GM12878 (cell line): ENCODE data around the gene RNF126.

Experiments used
- PBX3 ChIP-seq: IDR thresholded peaks from 2 replicates; pipeline ENCODE4 v1.6.1; 2011; ENCODE audit warnings: mild to moderate bottlenecking, low read depth, low read length, moderate library complexity; ENCODE audit not compliant: insufficient replicate concordance
- POLR2A ChIP-seq: IDR thresholded peaks from 2 replicates; pipeline ENCODE4 v1.6.1; 2011; ENCODE audit warnings: low read depth, mild to moderate bottlenecking, low read length
- USF1 ChIP-seq: IDR thresholded peaks from 2 replicates; pipeline ENCODE4 v1.6.1; 2011; ENCODE audit warnings: borderline replicate concordance, low read depth, mild to moderate bottlenecking, moderate library complexity, mixed read lengths, low read length; ENCODE audit not compliant: insufficient read depth; ENCODE audit errors: extremely low read length
- ZBTB33 ChIP-seq: fragments of 450-650 bp; IDR thresholded peaks from 2 replicates; pipeline ENCODE4 v1.6.1; 2017; ENCODE audit warnings: mild to moderate bottlenecking
- ZNF274 ChIP-seq: IDR thresholded peaks from one replicate; pipeline ENCODE4 v1.8.0; 2011; ENCODE audit not compliant: insufficient read length, insufficient read depth
- TF ChIP-seq, protein P1 (sequence below): fragments of 450-650 bp; IDR thresholded peaks from 2 replicates; pipeline ENCODE4 v1.6.1; 2017; ENCODE audit warnings: mild to moderate bottlenecking, low read depth, inconsistent platforms; ENCODE audit not compliant: poor library complexity, severe bottlenecking

- TF ChIP-seq, protein P1, sequence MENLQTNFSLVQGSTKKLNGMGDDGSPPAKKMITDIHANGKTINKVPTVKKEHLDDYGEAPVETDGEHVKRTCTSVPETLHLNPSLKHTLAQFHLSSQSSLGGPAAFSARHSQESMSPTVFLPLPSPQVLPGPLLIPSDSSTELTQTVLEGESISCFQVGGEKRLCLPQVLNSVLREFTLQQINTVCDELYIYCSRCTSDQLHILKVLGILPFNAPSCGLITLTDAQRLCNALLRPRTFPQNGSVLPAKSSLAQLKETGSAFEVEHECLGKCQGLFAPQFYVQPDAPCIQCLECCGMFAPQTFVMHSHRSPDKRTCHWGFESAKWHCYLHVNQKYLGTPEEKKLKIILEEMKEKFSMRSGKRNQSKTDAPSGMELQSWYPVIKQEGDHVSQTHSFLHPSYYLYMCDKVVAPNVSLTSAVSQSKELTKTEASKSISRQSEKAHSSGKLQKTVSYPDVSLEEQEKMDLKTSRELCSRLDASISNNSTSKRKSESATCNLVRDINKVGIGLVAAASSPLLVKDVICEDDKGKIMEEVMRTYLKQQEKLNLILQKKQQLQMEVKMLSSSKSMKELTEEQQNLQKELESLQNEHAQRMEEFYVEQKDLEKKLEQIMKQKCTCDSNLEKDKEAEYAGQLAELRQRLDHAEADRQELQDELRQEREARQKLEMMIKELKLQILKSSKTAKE, result no peak
- no peak for TF ChIP-seq POLR2A
- no peak for TF ChIP-seq ZNF274
- TF ChIP-seq ZBTB33, result no peak
- no peak for TF ChIP-seq PBX3
- TF ChIP-seq USF1, result no peak
These were observed 40.3 kb upstream of the RNF126 start for GRCh38 chr19:703329-703650.
